ENCODE results near the gene DCAF5.
"Not testable (repeated sequence)": the region's sequence is repeated elsewhere in the genome, so short reads cannot be mapped to it uniquely, and the experiment has no call there.

DCAF5 gene

GRCh38 chr14:69036757-69037506, 116.0 kb downstream of the DCAF5 start:
- in situ Hi-C loops (cut with HindIII; ENCODE audit: low sequenced_read_pairs) = no loop called here
- DNase-seq (ENCODE audit: low read depth, low spot score) = no peak
- TF ChIP-seq CTCF (IDR thresholded peaks at IDR 0.05; ENCODE audit: low read depth, low read length) = no peak
- no peak overlapping the region for H3K4me3 ChIP-seq (ENCODE audit: low read depth, low read length)

- peak; percentile 41 for DNase-seq (ENCODE audit: low read depth, low spot score)
- no peak overlapping the region for H3K4me3 ChIP-seq (ENCODE audit: low read depth, low read length)
- in situ Hi-C loops (cut with HindIII; ENCODE audit: low sequenced_read_pairs) = no loop called here
- TF ChIP-seq CTCF (IDR thresholded peaks at IDR 0.05; ENCODE audit: low read depth, low read length) = peak; percentile 31
These were observed 118.2 kb downstream of the DCAF5 start for GRCh38 chr14:69034612-69035262.

GRCh38 chr14:69027242-69027913, 125.5 kb downstream of the DCAF5 start:
- H3K4me3 ChIP-seq (ENCODE audit: low read depth, low read length) = no peak overlapping the region
- no peak for DNase-seq (ENCODE audit: low read depth, low spot score)
- no peak for TF ChIP-seq CTCF (IDR thresholded peaks at IDR 0.05; ENCODE audit: low read depth, low read length)
- in situ Hi-C loops (cut with HindIII; ENCODE audit: low sequenced_read_pairs) = no loop called here

GRCh38 chr14:69023035-69023434, 129.9 kb downstream of the DCAF5 start:
- DNase-seq (ENCODE audit: low read depth, low spot score) = no peak
- H3K4me3 ChIP-seq (ENCODE audit: low read depth, low read length) = no peak overlapping the region
- in situ Hi-C loops (cut with HindIII; ENCODE audit: low sequenced_read_pairs) = no loop called here
- no peak for TF ChIP-seq CTCF (IDR thresholded peaks at IDR 0.05; ENCODE audit: low read depth, low read length)

- in situ Hi-C loops (cut with HindIII; ENCODE audit: low sequenced_read_pairs); H3K4me3 ChIP-seq (ENCODE audit: low read depth, low read length); DNase-seq (ENCODE audit: low read depth, low spot score): not testable (repeated sequence)
These were observed 130.8 kb downstream of the DCAF5 start for GRCh38 chr14:69022093-69022492.

GRCh38 chr14:69017706-69018105, 135.2 kb downstream of the DCAF5 start:
- no peak overlapping the region for H3K4me3 ChIP-seq (ENCODE audit: low read depth, low read length)
- no peak for TF ChIP-seq CTCF (IDR thresholded peaks at IDR 0.05; ENCODE audit: low read depth, low read length)
- in situ Hi-C loops (cut with HindIII; ENCODE audit: low sequenced_read_pairs) = no loop called here
- DNase-seq (ENCODE audit: low read depth, low spot score) = no peak

GRCh38 chr14:69014829-69015259, 138.1 kb downstream of the DCAF5 start:
- in situ Hi-C loops (cut with HindIII; ENCODE audit: low sequenced_read_pairs) = no loop called here
- no peak for TF ChIP-seq CTCF (IDR thresholded peaks at IDR 0.05; ENCODE audit: low read depth, low read length)
- no peak overlapping the region for H3K4me3 ChIP-seq (ENCODE audit: low read depth, low read length)
- no peak for DNase-seq (ENCODE audit: low read depth, low spot score)
